Activated CD4-positive, alpha-beta T cell treated with anti-CD3 and anti-CD28 coated beads, Interleukin-2, amount 50 U/mL, for 4 hours (primary cell): Measurements from ENCODE around the gene ASZ1.

Source experiments
- DNase-seq, 2 experiments: peaks; one replicate each; pipeline ENCODE4 v3.0.0-alpha.2; 2020

The ASZ1 gene

DNA sequence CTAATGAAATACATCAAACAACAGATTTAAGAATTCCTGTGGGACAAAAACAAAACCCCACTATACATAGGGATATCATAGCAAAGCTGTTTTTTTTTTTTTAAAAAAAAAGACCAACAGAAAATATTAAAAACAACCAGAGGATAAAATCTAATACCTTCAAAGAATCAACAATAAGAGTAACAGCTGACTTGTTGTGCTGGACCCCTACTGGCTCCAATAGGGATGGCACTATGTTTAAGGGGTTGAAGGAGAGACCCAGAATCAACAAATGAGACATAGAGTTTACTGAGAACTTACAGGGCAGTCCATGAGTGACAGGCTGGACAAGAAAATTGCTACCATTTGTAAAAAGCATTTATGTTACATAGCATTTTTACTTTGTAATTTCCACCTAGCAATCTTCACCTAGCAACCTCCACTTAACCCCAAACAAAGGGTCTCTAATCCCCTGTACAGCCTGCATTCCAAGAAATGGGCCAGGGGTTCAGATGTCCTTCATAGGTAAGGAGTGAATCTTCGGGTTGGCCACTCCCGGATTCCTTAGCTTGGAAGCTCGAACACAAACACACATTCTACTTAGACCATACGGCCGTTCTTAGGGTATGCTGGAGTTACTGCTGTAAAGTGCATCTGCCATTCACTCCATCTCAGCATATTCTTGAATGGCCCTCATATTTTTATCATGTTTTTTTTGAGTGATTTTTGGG is 25.8 kb downstream of the ASZ1 start:
- DNase-seq = no peak

DNA sequence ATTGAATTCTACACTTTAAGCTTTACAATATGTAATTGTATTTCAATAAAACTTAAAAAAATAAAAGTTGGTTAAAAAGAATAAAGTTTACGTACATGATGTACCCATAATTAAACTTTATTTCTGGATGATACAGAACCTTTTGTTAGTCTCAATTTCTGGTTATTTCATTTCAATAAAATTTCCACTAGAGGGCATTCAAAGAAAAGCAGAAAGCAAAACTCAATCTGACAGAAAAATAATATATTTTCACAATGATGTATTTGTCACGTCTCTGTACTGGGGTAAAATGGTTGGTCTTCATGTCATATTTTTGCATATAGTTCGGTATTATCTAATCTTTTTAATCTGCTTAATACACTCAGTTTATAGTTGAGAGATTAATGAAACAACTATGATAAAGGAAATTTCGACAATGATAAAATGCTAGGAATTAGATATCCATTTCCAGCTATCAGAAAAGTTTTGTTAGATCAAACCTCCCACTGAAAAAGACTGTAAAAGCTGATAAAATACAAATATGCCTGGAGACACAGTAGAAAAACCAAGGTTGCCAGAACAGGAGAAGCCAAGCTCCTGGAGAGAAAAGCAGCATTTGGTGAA is 27.4 kb downstream of the ASZ1 start:
- DNase-seq = no peak

DNA sequence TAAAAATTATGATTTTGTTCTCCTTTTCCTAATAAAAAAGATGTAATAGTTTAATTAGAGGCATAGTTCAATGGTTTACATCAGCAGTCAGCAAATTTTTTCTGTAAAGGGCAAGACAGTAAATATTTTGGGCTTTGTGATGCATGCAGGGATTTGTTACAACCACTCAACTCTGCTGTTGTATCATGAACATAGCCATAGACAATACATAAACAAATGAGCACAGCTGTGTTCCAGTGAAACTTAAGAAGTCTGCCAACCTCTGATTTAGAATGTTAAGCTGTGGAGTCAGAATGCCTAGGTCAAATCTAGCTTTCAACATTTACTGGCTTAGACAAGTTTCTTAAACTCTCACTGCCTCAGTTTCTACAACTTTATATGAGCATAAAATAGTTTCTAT is 31.6 kb downstream of the ASZ1 start:
- DNase-seq = no peak

DNA sequence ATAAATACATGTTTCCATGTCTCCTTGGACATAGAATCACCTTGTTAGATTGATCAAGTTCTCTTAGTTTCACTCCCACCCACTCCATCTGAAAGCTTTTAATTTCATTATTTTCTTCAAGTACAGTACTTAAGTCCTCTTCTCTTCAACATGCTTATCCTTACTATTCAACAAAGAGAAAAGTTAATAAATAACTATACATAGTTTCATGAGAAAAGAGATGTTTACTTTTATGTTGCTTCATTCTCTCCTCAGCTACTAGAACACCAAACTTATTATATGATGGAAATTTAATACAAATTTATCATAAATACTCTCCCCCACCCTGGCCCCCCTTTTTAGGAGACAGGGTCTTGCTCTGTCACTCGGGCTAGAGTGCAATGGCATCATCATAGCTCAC is 33.5 kb downstream of the ASZ1 start:
- no peak for DNase-seq

DNA sequence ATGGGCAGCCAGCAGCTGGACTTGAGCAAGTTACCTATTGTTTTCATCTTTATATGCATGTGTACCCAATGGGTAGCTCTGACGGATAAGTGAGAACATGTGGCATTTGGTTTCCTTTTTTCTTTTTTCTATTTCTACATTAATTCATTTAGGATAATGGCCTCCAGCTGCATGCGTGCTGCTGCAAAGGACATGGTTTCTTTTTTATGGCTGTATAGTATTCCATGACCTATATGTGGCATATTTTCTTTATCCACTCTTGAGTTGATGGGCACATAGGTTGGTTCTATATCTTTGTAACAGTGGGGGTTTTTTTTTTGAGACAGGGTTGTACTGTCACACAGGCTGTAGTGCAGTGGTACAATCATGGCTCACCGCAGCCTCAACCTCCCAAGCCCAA is 37.4 kb downstream of the ASZ1 start:
- DNase-seq = no peak

DNA sequence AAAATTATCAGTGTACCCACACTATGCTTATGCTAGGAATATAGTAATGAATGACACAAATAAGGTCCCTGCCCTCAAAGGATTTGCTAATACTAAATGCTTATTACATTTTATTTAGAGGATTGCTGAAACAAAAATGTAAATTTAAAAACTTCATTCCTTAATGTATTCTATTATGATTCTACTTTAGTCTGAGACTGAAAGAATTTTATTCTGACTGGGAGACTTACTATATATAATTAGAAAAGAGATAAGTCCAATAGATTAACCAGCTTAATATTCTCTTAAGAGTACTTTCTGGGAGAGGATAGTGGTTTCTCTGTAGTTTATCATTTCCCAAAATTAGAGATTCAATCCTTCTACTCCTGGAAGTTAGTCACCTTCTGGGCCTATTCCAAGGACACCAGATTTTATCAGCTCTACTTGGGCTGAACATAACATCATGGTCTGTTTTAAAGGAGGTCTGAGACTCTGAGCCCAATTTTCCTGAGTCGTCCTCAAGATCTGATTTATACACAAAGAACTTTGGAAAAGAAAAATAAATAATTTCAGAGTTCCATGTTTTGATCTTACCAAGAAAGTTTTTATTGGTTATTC is 41.1 kb downstream of the ASZ1 start:
- no peak for DNase-seq

DNA sequence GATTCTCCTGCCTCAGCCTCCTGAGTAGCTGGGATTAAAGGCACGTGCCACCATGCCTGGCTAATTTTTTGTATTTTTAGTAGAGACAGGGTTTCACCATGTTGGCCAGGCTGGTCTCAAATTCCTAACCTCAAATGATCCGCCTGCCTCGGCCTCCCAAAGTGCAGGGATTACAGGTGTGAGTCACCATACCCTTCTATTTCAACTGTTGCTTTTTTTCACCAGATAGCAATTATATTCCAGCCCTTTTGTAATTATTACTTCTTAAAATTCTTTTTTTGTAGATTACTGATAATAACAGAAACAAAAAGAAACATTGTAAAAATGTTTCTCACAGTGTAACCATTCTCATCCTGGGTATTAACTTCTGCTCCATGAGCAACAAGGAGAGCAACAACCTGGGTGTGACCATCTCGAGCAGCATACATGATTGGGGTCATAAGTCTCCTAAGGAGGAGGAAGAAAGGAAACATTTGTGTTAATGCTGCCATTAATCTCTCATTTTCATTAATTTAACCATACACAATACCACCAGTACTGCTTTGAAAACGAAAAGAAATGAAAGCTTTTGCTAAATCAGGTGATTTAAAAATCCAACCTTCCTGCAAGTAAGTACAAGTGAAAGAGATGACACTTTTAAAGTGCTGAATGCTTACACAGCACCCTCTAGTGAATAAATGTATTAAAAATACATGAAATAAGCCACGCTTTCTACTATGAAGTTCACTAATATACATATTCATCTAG is 41.8 kb downstream of the ASZ1 start:
- DNase-seq = no peak

DNA sequence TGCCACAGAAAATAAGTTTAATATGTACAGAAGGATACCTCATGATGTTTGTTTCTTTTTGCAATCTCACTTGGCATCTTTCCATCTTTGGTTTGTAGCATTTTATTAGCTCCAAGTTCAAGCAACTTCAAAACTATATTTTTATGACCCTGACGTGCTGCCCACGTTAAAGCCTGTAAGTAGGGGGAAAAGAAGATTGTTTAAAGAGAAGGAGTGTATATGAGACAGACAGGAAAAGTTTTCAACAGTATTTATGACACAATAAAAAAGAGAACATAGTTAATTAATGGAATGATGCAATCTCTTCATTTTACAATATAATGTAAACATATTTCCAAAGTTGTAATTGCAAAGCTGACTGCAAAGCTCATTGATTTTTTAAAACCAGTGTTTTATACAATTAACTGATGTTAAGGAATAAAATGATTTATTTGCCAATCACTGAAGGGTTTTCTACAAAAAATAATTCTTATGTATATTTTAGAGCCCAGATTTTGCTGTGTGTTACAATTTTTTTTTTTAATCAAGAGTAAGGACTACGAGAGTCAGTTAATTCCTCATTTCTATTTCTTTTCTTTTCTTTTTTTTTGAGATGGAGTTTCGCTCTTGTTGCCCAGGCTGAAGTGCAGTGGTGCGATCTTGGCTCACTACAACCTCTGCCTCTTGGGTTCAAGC is 42.5 kb downstream of the ASZ1 start:
- no peak for DNase-seq

DNA sequence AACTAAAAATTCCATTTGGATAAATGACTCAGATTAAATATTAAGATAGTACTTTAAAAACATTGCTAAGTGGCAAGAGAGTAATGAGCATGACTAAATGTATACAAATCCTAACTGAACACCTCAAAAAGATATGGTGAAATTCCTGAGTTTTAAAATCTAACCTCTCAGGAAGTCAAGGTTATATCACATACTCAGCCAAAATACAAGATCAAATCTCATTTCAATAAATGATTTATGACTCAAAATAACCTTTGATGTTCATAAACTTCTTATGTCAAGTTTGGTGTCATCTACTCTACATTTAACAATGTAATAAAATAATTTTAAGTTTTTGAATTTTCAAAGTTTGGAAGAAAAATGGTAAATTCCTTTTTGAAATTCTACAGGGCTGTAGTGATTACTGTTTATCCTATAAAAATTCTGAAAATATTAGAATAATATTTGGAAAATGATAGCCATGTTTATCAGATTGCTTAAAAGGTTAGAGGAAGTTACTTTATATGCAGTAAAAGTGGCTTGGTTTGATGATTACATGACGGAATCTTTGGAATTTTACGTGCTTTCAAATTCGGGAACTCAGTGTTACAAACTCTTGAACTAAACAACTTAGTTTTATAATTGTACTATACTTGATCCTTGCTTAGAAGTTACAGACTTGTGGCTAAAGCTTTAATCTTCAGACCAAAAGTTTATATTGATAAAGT is 43.7 kb downstream of the ASZ1 start:
- DNase-seq = no peak

DNA sequence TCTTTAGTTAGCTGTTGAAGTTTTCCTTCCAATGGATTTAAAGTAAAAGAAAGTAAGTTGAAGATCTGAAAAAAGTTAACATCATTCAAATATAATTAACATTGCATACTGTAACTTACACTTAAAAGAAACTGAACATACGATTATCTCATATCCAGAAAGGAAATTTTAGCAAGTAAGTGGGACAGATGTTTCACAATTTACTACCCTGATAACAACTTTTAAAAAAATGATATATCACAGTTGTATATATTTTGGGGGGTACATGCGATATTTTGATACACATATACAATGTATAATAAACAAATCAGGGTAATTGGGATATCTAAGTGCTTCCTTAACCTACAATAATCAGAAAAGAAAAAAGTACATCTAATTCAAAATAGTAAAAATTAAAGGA is 44.2 kb downstream of the ASZ1 start:
- no peak for DNase-seq

DNA sequence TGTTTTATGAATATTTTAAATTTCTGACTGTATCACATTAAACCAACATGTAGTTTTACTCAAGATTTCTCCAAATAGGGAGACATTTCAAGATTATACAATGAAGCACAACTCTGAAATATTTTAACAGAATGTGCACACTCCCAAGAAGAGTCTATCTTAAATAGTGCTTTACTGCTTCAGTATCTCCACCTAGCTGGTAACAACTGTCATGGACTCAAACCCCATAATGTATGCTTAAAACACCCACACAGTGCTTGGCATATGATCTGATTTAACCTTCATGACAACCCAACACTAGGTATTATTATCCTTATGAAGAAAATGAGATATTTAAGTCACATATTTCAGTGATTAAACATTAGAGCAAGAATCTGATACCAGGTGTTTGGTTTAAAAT is 45.9 kb downstream of the ASZ1 start:
- no peak for DNase-seq

DNA sequence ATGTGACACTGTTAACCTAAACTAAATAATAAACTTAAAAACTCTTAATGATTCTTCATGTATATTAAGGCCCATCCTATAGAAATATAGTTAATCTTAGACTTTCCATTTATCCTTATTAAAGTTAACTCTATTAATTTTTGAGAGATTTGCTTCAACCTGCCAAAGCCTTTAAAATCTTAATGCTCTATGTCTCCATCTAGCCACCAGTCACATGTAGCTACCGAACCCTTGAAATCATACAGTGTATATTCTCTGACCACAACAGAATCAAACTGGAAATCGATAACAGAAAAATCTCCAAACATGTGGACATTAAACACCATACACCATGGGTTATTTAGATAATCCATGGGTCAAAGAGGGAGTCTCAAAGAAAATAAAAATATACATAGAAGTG is 51.9 kb downstream of the ASZ1 start:
- DNase-seq = no peak

DNA sequence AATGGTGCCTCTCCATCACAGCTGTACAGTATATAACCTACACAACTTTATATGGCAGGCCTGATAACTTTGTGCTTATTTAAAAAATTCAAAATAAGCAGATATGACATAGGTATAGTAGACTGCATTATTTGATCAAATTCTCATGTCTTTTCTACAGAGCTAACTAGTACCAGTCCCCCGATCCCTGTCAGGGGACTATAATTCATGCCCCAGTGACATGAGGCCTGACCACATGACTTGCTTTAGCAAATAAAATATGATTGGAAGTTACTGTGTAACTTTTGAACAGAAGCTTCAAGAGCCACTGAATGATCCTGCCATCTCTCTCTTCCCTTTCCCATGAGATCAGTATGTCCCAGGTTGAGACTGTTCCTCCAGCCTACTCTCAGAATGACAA is 55.2 kb downstream of the ASZ1 start:
- DNase-seq = no peak

DNA sequence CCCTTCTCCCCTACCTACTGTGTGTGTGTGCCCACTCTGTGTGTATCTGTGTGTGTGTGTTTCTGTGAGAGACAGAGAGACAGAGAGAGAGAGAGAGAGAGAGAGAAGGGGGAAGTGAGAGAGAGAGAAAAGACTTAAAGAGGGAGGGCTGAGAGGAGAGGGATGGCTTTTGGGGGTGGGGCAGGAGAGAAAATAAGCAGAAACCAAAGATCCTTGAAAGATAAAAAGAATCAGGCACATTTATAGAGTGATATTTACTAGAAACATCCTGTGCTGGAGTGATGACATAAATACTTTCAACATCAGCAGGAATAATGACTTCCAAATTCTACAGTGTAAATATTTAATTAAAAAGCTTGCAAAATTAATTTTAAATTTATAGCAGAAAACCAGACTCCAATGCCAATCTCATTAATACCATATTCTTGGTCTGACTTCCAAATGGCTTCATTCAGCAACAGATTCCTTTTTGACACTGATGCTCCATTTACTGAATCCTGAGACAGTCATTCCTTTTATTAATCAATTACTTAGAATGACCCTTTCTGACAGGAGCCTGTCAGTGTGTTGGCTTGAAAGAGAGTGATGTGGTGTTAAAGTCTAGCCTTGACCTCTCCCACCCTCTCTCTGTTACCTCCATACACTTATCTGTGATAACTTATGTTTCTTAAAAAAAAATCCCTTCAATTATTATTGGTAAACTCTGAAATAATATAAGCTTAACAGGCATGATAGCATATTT is 62.8 kb downstream of the ASZ1 start:
- DNase-seq = no peak

DNA sequence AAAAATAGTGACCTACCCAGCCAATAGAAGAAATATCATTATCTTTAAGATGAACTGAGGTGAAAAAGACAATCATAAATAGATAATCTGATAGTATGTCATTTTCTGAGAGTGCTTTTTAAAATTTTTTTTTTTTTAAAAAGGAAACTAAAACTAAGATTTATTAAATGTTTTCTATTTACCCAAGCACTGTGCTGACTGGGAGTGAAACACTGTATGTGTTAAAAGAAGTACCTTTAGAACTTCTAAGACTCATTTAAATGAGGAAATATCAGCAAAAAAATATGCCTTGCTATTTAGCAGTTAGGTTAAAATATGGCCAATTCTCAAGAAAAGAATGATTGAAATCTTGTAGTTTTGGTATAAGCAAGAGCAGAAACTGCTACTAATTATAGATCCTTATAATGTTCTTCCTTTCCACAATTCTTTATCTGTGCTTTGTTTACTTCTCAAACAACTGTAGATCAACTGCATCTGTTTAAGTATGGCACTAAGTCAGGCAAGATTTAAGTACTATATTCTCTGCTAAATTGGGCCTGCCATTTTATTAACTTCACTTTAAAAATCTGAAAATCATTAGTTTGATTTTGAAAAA is 64.9 kb downstream of the ASZ1 start:
- no peak for DNase-seq

DNA sequence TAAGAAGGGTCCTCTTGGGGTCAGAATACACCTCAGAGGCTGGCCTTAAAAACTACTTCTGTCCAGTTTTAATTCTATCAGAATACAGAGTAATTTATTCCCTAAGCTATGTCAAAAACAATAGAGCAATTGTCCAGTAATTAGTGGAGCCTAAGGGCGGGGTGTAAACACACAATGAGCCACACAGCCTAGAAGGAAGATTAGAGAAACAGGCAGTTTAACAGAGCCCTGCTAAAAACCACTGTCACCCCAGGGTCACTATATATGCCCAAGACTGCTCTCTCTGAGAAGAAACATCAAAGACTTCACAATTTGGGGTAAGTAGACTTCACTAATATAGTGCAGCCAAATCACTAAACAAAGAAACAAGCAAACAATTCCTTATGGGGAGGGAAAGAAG is 77.3 kb downstream of the ASZ1 start:
- DNase-seq = no peak

DNA sequence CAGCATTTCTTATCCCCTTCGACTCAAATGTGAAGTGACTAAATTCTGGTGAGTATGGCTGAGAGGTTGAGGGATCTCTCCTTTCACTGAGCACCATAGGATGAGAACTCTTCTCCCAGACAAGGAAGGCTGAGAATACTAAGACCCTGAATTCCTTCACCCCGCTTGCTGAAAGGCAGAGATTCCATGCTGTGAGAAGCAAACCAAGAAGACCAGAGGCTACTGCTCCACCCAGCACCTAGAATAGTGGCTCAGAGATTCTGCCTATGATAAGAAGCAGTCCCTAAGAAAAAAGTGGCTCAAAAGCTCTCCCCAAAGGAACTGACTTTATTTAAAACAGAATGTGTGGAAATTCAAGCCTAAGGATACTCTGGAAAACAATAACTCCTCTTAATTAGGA is 77.7 kb downstream of the ASZ1 start:
- DNase-seq = no peak

DNA sequence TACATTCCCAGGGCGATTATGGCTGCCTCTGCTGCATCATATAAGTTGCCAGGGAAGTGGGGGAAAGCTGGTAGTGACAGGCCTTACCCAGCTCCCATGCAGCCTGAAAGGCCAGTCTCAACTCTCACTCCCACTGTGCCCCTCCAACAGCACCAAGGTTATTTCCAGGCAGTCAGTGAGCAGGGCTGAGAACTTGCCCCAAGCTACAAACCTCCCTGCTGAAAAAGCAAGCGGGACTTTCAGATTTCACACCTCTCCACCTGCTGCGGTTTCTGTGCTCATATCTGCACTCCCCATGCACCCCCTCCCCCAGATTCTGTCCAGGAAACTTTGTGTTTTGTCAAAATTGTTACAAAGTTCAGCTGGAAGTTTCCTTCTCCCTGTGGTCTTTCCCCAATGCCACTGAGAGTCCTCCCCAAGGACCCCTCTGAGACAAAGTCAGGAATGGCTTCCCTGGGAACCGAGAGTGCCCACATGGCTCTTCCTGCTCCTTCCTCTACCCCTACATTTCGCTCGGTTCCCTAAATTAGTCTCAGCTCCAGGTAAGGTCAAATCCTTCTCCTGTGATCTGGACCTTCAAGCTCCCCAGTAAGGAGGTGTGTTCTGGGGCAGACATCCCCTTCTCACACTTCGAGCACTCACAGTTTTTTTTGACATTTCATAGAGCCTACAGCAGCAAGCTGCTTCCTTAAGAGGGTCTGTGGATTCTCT is 79.2 kb downstream of the ASZ1 start:
- no peak for DNase-seq

DNA sequence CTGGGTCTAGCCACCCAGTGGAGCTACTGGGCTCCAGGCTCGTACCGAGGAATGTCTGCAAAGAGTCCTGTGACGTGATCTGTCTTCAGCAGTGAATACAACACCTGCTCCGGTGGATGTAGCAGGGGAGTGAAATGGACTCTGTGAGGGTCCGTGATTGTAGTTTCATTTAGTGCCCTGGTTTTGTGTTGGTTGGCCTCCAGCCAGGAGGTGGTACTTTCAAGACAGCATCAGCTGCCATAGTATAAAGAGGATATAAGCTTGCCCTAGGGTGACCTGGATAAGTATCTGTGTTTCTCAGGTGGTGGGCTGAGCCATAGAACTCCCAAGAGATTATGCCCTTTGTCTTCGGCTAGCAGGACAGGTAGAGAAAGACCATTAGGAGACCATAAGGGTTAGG is 79.8 kb downstream of the ASZ1 start:
- no peak for DNase-seq

DNA sequence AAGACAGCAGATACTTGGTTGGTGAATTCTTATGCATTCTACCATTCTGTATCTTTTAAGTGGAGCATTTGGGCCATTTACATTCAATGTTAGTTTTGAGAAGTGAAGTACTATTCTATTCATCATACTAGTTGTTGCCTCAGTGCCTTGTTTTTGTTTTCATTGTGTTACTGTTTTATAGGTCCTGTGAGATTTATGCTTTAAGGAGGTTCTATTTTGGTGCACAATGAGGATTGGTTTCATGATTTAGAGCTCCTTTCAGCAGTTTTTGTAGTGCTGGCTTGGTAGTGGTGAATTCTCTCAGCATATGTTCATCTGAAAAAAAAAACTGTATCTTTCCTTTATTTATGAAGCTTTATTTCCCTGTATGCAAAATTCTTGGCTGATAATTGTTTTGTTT is 81.1 kb downstream of the ASZ1 start:
- no peak for DNase-seq

DNA sequence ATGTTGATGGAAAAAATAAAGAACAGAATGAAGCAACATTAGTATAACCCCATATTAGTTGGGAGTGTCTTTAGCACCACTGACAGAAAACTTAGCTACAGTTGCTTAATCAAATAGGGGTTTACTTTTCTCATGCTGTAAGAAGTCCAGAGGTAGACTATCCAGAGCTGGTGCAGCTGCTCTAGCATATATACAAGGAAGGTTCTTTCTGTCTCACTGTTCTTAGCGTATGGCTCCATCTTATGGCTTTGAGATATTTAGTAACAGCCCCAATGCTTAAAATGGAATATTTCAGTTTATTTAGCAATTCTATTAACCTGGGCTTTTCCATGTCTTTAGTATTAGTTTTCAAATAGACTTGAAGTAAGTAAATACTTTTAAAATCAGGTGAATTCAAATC is 89.3 kb downstream of the ASZ1 start:
- DNase-seq = no peak
